ENCODE measurements around the gene FRMD8. TPM values are rescaled to one million over a fixed set of nuclear protein-coding genes. Genes with fewer than 3 reads are reported as not detected.

FRMD8 gene
- total and polyA plus RNA-seq, 9 of the 15 experiments (the other 6 are each of a cell fraction or from before 2014, with no cell fraction given) = 4.5 to 54.5 (median 15.8) TPM

DNA sequence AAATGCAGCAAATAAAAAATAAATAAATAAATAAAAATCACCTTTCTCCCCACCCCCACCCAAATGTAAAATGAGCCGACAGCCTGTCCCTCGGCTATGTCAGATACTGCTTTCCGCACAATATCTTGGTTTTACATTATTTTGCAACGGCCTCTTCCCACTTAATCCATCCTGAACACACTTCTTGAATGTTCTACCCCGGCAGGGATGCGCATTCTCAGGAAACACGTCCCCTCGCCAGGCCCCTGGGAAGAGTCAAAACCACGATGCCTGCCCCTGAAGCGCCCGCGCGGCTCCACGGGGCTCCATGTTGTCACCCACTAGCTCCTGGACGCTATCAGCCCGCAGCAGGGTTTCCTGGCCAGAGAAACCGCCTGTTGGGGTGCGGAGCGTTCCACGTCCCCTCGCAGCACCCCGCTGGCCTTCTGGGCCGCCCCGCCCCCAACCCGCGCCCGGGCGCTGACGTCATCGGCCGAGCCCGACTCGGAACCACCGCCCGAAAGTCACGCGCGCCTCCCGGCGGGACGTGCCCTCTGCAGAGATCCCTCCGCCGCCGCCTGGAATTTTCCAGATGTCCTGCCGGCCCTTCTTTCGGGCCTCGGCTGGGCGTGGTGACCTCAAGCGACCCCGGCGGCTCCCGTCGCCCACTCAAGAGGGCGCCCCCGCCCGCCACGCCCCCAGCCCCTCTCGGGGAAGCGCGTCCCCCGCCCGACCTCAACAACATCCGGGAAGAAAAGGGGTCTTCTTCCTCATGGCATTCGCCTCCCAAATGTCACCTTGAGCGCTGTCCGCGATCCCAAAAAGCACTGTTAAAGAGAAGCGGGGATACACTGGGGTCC is 35.6 kb downstream of the FRMD8 start (continued):
- TF ChIP-seq, protein P1, sequence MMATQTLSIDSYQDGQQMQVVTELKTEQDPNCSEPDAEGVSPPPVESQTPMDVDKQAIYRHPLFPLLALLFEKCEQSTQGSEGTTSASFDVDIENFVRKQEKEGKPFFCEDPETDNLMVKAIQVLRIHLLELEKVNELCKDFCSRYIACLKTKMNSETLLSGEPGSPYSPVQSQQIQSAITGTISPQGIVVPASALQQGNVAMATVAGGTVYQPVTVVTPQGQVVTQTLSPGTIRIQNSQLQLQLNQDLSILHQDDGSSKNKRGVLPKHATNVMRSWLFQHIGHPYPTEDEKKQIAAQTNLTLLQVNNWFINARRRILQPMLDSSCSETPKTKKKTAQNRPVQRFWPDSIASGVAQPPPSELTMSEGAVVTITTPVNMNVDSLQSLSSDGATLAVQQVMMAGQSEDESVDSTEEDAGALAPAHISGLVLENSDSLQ (IDR thresholded peaks at IDR 0.05) = no peak
- peak; percentile 79 for TF ChIP-seq DMBX1 (CRISPR knock-in tag; IDR thresholded peaks at IDR 0.05; ENCODE audit: borderline replicate concordance)
- TF ChIP-seq, protein P2, sequence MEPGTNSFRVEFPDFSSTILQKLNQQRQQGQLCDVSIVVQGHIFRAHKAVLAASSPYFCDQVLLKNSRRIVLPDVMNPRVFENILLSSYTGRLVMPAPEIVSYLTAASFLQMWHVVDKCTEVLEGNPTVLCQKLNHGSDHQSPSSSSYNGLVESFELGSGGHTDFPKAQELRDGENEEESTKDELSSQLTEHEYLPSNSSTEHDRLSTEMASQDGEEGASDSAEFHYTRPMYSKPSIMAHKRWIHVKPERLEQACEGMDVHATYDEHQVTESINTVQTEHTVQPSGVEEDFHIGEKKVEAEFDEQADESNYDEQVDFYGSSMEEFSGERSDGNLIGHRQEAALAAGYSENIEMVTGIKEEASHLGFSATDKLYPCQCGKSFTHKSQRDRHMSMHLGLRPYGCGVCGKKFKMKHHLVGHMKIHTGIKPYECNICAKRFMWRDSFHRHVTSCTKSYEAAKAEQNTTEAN (CRISPR knock-in tag; IDR thresholded peaks at IDR 0.05) = no peak
- 0 out of 2 replicates have a peak, but pooled peaks have one; percentile 32 for TF ChIP-seq CEBPG (CRISPR knock-in tag; IDR thresholded peaks at IDR 0.05)
- no peak for TF ChIP-seq CEBPG (tag; conservative IDR thresholded peaks at IDR 0.05 in 1 of 2, IDR thresholded peaks at IDR 0.05 in 1 of 2)
- no peak for TF ChIP-seq ZNF347 (CRISPR knock-in tag; IDR thresholded peaks at IDR 0.05; ENCODE audit: low read depth)
- TF ChIP-seq ETV1 (tag; conservative IDR thresholded peaks at IDR 0.05; ENCODE audit: low read depth) = peak; percentile 21; the same call in 1 of the 2 replicates
- TF ChIP-seq TCF3 (CRISPR knock-in tag; IDR thresholded peaks at IDR 0.05) = peak; percentile 74
- TF ChIP-seq POLR2H (tag; IDR thresholded peaks at IDR 0.05; ENCODE audit: low read depth) = no peak
- TF ChIP-seq MTA1 (IDR thresholded peaks at IDR 0.05; ENCODE audit: borderline replicate concordance) = peak; percentile 67; the same call in 1 of the 2 replicates
- 0 out of 2 replicates have a peak, but pooled peaks have one; percentile 46 for TF ChIP-seq ZNF23 (CRISPR knock-in tag; IDR thresholded peaks at IDR 0.05)
- TF ChIP-seq ZNF436 (CRISPR knock-in tag; IDR thresholded peaks at IDR 0.05) = peak; percentile 51; the same call in 1 of the 2 replicates
- TF ChIP-seq, protein P3, sequence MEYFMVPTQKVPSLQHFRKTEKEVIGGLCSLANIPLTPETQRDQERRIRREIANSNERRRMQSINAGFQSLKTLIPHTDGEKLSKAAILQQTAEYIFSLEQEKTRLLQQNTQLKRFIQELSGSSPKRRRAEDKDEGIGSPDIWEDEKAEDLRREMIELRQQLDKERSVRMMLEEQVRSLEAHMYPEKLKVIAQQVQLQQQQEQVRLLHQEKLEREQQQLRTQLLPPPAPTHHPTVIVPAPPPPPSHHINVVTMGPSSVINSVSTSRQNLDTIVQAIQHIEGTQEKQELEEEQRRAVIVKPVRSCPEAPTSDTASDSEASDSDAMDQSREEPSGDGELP (CRISPR knock-in tag; IDR thresholded peaks at IDR 0.05; ENCODE audit: borderline replicate concordance) = peak; percentile 83
- TF ChIP-seq ZNF224 (CRISPR knock-in tag; IDR thresholded peaks at IDR 0.05) = no peak
- TF ChIP-seq NRF1 (conservative IDR thresholded peaks at IDR 0.05 in 1 of 2, IDR thresholded peaks at IDR 0.05 in 1 of 2) = peak; percentile 69 to 71
- no peak for TF ChIP-seq RBM15 (IDR thresholded peaks at IDR 0.05; ENCODE audit: insufficient read depth, low read length)
- TF ChIP-seq ZKSCAN3 (CRISPR knock-in tag; IDR thresholded peaks at IDR 0.05) = no peak
- no peak for TF ChIP-seq ZNF584 (CRISPR knock-in tag; IDR thresholded peaks at IDR 0.05; ENCODE audit: low read depth)
- TF ChIP-seq MYNN (IDR thresholded peaks at IDR 0.05) = peak; percentile 12; the same call in 1 of the 2 replicates
- TF ChIP-seq MYNN (CRISPR knock-in tag; IDR thresholded peaks at IDR 0.05) = no peak
- no peak for TF ChIP-seq ZBTB8A (IDR thresholded peaks at IDR 0.05; ENCODE audit: partially characterized antibody)
- peak; percentile 43; the same call in 1 of the 2 replicates for TF ChIP-seq BACH1 (tag; IDR thresholded peaks at IDR 0.05)

All from K562 (cell line).